MM.1S (cell line): ENCODE measurements around the gene WBP1L.

Experiments used
- DNase-seq: peaks from one replicate; pipeline ENCODE4 v3.0.0-alpha.2; 2015
- H2AFZ ChIP-seq: fragments of 300-600 bp; sonication (generic); 2 replicates; pipeline ENCODE4 v1.6.0; 2016; ENCODE audit warnings: antibody characterized with exemption, low read length
- H3F3A ChIP-seq: fragments of 300-600 bp; sonication (generic); 2 replicates; pipeline ENCODE4 v1.6.1; 2016; ENCODE audit warnings: mild to moderate bottlenecking, antibody characterized with exemption, low read length, moderate library complexity, mixed read lengths; ENCODE audit not compliant: insufficient read depth
- H3K27ac ChIP-seq: fragments of 300-600 bp; sonication (generic); 2 replicates; pipeline ENCODE4 v1.5.1; 2016; ENCODE audit warnings: mild to moderate bottlenecking, low read length
- H3K27me3 ChIP-seq: fragments of 300-600 bp; sonication (generic); replicated peaks from 2 replicates; pipeline ENCODE4 v1.6.0; 2016; ENCODE audit warnings: low read length; ENCODE audit not compliant: insufficient read depth
- H3K36me3 ChIP-seq: fragments of 300-600 bp; sonication (generic); replicated peaks from 2 replicates; pipeline ENCODE4 v1.6.1; 2016; ENCODE audit warnings: mild to moderate bottlenecking, low read length, mixed read lengths; ENCODE audit not compliant: insufficient read depth
- H3K4me1 ChIP-seq: fragments of 300-600 bp; sonication (generic); 2 replicates; pipeline ENCODE4 v1.6.1; 2016; ENCODE audit warnings: low read length, mixed read lengths
- H3K4me2 ChIP-seq: fragments of 300-600 bp; sonication (generic); 2 replicates; pipeline ENCODE4 v1.6.0; 2016; ENCODE audit warnings: low read depth, low read length
- H3K4me3 ChIP-seq: fragments of 300-600 bp; sonication (generic); 2 replicates; pipeline ENCODE4 v1.5.1; 2016; ENCODE audit warnings: low read length, mixed read lengths
- H3K79me2 ChIP-seq: fragments of 300-600 bp; sonication (generic); 2 replicates; pipeline ENCODE4 v1.6.1; 2016; ENCODE audit warnings: mixed run types, low read length, mixed read lengths
- H3K9ac ChIP-seq: fragments of 300-600 bp; sonication (generic); 2 replicates; pipeline ENCODE4 v1.6.1; 2016; ENCODE audit warnings: low read length, mixed read lengths
- H3K9me2 ChIP-seq: fragments of 300-600 bp; sonication (generic); replicated peaks from 2 replicates; pipeline ENCODE4 v1.6.1; 2016; ENCODE audit warnings: mild to moderate bottlenecking, low read length, mixed read lengths; ENCODE audit not compliant: insufficient read depth
- H3K9me3 ChIP-seq: fragments of 300-600 bp; sonication (generic); replicated peaks from 2 replicates; pipeline ENCODE4 v1.6.1; 2016; ENCODE audit warnings: mild to moderate bottlenecking, low read length, mixed read lengths; ENCODE audit not compliant: insufficient read depth
- H4K20me1 ChIP-seq: fragments of 300-600 bp; sonication (generic); 2 replicates; pipeline ENCODE4 v1.6.1; 2016; ENCODE audit warnings: mild to moderate bottlenecking, low read length, moderate library complexity, mixed read lengths; ENCODE audit not compliant: insufficient read depth
- EZH2 ChIP-seq: fragments of 300-600 bp; sonication (generic); optimal IDR thresholded peaks from 2 replicates; pipeline ENCODE3; 2017; ENCODE audit warnings: low read depth, mild to moderate bottlenecking, antibody characterized with exemption, low read length, mixed read lengths
- EZH2phosphoT487 ChIP-seq: fragments of 300-600 bp; sonication (generic); IDR thresholded peaks from 2 replicates; pipeline ENCODE4 v1.6.1; 2018; ENCODE audit warnings: antibody characterized with exemption, low read length
- TF ChIP-seq, protein P1 (sequence below): fragments of 300-600 bp; sonication (generic); IDR thresholded peaks from 2 replicates; pipeline ENCODE4 v1.5.1; 2016; ENCODE audit warnings: antibody characterized with exemption, low read length, mixed read lengths

The WBP1L gene

DNA sequence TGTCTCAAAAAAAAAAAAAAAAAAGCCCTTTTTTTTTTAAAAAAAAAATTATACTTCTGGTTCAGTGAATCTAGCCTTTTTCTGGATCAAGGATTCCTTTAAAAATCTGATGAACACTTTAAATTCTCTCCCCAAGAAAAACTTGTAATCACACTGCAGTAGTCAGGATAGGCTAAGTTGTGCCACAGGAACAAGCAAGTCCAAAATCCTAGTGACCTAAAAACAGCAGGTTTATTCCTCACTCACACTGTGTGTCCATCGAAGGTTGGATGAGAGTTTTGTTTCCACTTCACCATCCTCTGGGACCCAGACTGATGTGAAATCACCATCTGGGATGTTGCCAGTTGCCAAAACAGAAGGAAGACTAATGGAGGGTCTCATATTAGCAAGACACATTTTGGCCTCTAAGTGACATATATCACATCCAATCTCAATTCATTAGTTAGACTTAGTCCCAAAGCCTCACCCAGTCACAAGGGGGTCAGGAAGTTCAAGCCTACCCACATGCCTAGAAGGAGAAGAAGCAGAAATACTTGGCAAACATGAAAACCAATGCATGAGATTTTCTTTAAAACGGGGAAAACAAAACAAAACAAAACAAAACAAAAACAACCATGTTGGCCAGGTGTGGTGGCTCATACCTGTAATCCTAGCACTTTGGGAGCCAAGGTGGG is 60.8 kb downstream of the WBP1L start:
- Histone ChIP-seq H3F3A (no peaks in the 10 kb centered on the region), H4K20me1 (no peaks in the 10 kb centered on the region), H3K9ac (no peak overlapping the region), H3K27me3 (no peaks in the 10 kb centered on the region), H3K36me3 (no peaks in the 10 kb centered on the region), H3K9me3 (no peaks in the 10 kb centered on the region), H3K79me2 (peaks cover 78% of the 10 kb centered on the region), H3K27ac (no peak overlapping the region), H2AFZ (no peak overlapping the region), H3K4me3 (no peak overlapping the region), H3K4me1 (peaks cover 17% of the 10 kb centered on the region), H3K4me2 (no peak overlapping the region), H3K9me2 (no peaks in the 10 kb centered on the region)
- no peak for TF ChIP-seq EZH2
- TF ChIP-seq, protein P1, sequence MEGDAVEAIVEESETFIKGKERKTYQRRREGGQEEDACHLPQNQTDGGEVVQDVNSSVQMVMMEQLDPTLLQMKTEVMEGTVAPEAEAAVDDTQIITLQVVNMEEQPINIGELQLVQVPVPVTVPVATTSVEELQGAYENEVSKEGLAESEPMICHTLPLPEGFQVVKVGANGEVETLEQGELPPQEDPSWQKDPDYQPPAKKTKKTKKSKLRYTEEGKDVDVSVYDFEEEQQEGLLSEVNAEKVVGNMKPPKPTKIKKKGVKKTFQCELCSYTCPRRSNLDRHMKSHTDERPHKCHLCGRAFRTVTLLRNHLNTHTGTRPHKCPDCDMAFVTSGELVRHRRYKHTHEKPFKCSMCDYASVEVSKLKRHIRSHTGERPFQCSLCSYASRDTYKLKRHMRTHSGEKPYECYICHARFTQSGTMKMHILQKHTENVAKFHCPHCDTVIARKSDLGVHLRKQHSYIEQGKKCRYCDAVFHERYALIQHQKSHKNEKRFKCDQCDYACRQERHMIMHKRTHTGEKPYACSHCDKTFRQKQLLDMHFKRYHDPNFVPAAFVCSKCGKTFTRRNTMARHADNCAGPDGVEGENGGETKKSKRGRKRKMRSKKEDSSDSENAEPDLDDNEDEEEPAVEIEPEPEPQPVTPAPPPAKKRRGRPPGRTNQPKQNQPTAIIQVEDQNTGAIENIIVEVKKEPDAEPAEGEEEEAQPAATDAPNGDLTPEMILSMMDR: no peak
- TF ChIP-seq EZH2phosphoT487: no peak
- no peak for DNase-seq

DNA sequence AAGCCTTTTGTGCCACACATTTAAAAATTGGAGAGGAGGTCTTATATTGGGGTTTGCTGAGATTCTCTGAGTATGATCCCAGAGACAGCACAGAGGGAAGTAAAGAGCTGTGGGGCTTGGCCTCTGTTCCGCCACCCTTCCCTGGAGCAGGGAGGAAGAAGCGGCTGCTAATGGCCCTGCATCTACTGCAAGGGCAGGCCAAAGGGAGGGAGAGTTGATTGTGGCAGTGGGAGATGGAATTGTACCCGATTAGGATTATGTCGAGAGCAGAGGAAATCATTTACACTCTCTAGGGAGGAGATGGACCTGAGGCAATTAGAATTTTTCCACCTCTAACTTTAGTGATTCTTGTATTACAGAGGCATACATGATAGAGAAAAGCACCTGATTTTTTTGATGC is 64.6 kb downstream of the WBP1L start:
- H3K79me2 ChIP-seq: peaks cover 43% of the 10 kb centered on the region
- no peak overlapping the region for H3K27ac ChIP-seq
- H3K36me3 ChIP-seq: no peaks in the 10 kb centered on the region
- H3K4me1 ChIP-seq: no peaks in the 10 kb centered on the region
- H3K4me2 ChIP-seq: no peak overlapping the region
- H3K9me2 ChIP-seq: no peaks in the 10 kb centered on the region
- TF ChIP-seq EZH2phosphoT487: no peak
- no peak for TF ChIP-seq EZH2
- TF ChIP-seq, protein P1: no peak
- H3F3A ChIP-seq: no peaks in the 10 kb centered on the region
- no peaks in the 10 kb centered on the region for H3K9me3 ChIP-seq
- DNase-seq: no peak
- H2AFZ ChIP-seq: no peak overlapping the region
- H3K9ac ChIP-seq: no peak overlapping the region
- no peaks in the 10 kb centered on the region for H4K20me1 ChIP-seq
- H3K27me3 ChIP-seq: no peaks in the 10 kb centered on the region
- H3K4me3 ChIP-seq: no peak overlapping the region

DNA sequence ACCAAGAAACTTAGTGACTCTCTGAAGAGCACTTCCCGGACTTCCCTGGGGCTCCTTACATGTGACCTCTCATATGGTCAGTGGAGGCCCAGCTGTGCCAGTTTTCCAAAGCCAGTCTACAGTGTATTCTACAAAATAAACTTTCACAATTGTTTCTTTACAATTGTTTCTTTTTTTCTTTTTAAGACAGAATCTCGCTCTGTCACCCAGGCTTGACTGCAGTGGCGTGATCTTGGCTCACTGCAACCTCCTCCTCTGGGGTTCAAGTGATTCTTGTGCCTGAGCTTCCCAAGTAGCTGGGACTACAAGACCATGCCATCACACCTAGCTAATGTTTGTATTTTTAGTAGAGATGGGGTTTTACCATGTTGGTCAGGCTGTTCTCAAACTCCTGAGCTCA is 67.6 kb downstream of the WBP1L start:
- Histone ChIP-seq H3K9me2 (no peaks in the 10 kb centered on the region), H3K79me2 (peaks cover 20% of the 10 kb centered on the region), H4K20me1 (no peaks in the 10 kb centered on the region), H3K36me3 (no peaks in the 10 kb centered on the region), H3F3A (no peaks in the 10 kb centered on the region), H2AFZ (no peak overlapping the region), H3K4me1 (no peaks in the 10 kb centered on the region), H3K27ac (no peak overlapping the region), H3K9me3 (no peaks in the 10 kb centered on the region), H3K27me3 (no peaks in the 10 kb centered on the region), H3K4me2 (no peak overlapping the region), H3K4me3 (no peak overlapping the region), H3K9ac (no peak overlapping the region)
- no peak for DNase-seq
- TF ChIP-seq EZH2phosphoT487 (no peak), EZH2 (no peak)
- TF ChIP-seq, protein P1: no peak
